Neural cell (in vitro differentiated cells): Measurements from ENCODE around the gene SUCLG2.

ENCODE experiments used
- CTCF ChIP-seq: fragments of 450-650 bp; IDR thresholded peaks from 2 replicates; pipeline ENCODE4 v1.5.1; 2014; ENCODE audit warnings: antibody characterized with exemption, mild to moderate bottlenecking, moderate library complexity; ENCODE audit not compliant: poor library complexity, severe bottlenecking
- EZH2 ChIP-seq: fragments of 200-600, 300-800 bp; shearing (Covaris generic), sonication (generic); IDR thresholded peaks from 2 replicates; pipeline ENCODE4 v1.6.1; 2014; ENCODE audit warnings: antibody characterized with exemption, low read length, borderline replicate concordance, mild to moderate bottlenecking; ENCODE audit not compliant: insufficient read depth, poor library complexity, severe bottlenecking
- RAD21 ChIP-seq: fragments of 450-650 bp; conservative IDR thresholded peaks from 2 replicates; pipeline ENCODE4 v1.6.1; 2014; ENCODE audit warnings: antibody characterized with exemption, mild to moderate bottlenecking, moderate library complexity

DNA sequence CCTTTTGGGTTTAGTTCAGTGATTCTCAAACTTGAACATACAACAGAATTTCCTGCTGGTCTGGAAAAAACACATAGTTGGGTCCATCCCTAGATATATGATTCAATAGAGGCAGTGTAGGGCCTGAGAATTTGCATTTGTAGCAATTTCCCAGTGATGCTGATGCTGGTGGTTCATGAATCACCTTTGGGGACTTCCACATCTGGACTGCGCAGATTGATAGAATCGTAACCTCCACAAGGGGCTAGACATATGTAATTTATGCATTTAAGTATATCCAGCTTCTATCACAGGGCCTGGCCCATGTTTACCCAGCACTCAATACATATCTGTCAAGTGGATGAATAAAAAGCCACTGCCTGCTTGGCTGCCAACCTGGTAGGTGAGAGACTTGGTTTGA is 33.8 kb upstream of the SUCLG2 start:
- TF ChIP-seq EZH2 (no peak), CTCF (no peak), RAD21 (no peak)
